DMS114 treated with DMSO at 0.1 percent for 48 hours (cell line): ENCODE data around the gene CDC45.

Source experiments
- DNase-seq: peaks from one replicate; lab custom pipeline; 2025; ENCODE audit not compliant: unreplicated experiment; lab: John Stamatoyannopoulos, UW

Gene CDC45

DNA sequence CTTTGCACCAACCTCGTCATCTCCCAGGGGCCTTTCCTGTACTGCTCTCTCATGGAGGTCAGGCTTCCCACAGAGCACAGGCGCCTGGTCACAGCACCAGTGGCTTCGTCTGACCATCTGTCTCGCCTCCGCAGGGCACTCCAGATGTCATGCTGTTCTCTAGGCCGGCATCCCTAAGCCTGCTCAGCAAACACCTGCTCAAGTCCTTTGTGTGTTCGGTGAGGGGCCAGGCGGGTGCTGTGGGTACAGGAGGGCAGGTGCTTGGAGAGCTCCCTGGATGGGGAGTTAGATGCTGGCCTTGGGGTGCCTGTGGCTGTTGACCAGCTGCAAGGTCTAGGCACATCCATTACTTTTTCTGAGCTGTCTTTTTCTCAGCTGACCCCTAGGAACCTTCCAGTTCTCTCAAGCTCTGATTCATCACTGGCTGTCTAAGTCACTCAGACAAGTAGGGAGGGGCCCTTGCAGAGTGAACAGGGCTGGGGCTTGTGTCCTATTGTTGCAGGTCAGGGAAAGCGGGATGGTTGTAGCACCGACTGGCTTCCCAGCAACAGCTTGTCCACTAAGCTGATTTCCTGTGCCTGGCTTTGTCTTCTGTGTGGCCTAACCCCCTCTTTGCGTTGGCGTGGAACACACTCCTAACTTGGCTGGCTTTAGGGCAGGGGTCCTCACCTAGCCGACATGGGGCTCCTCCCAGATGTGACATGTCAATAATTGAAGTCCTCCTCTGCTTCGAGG lies 35.3 kb downstream of the CDC45 start:
- no peak for DNase-seq

GRCh38 chr22:19515654-19516377 lies 36.1 kb downstream of the CDC45 start:
- DNase-seq: no peak

- no peak for DNase-seq
Measured at GRCh38 chr22:19516378-19517170, 36.9 kb downstream of the CDC45 start.

GRCh38 chr22:19517171-19517500 lies 37.4 kb downstream of the CDC45 start:
- no peak for DNase-seq

- no peak for DNase-seq
Measured at GRCh38 chr22:19517919-19518611, 38.3 kb downstream of the CDC45 start.

- DNase-seq: no peak
Measured at GRCh38 chr22:19518635-19519034, 38.9 kb downstream of the CDC45 start.

DNA sequence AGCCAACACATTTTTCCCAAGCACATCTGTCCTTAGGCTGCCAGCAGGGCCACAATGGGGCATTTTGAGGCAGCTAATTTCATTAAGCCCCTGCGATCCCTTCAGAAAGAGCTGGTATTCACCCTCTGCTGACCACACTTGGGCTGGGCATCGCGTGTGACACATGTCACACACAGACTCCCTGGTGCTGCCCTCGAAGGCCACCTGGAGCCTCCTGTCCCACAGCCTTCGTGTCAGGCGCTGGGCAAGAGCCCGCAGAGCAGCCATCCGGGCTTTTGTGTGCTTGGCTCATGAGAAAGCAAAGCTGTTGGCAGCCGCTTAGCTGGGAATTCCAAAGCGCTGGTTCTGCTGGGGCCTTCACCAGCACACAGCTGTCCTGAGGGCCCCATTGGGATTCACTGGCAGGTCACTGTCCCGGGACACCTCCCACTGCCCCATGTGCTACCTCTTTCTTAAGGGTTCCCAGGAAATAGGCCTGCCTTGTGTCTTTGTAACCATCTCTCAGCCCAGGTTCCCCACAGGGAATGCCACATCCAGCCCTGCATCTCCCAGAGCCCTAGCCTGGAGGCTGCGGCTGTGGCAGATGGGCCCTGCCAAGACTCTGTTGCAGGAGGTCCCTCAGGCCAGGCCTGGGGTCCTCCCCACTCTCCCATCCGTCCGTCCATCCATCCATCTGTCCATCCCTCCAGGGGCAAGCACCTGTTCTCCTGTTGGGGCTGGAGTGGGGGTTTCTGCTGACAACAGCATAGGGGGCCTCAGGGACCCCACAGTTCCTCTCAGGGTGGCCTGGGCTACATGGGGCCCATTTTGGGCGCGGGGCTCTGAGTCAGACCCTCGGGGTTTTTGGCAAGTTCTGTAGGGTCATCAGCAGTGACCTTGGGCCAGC lies 39.6 kb downstream of the CDC45 start:
- DNase-seq: no peak

- no peak for DNase-seq
Measured at GRCh38 chr22:19520007-19520406, 40.3 kb downstream of the CDC45 start.

- no peak for DNase-seq
Measured at GRCh38 chr22:19520566-19521305, 41.0 kb downstream of the CDC45 start.

GRCh38 chr22:19522190-19522880 lies 42.6 kb downstream of the CDC45 start:
- DNase-seq: no peak

DNA sequence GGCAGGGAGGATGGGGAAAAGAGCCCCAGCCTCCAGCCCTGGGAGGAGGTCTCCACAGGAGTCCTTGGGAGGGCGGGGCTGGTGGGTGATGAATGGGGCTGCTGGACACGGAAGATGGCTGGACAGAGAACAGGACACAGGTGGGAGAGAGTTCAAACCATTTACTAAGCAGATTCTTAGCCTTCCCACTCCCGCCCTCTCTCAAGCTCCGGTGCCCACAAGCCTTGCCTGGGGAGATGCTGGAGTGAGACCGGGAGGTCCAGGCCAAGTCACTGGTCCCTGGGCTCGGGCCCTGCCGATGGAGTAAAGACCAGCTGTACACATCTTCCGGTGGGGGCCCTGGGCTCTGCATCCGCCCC lies 43.1 kb downstream of the CDC45 start:
- no peak for DNase-seq

- no peak for DNase-seq
Measured at GRCh38 chr22:19523240-19524169, 43.8 kb downstream of the CDC45 start.

DNA sequence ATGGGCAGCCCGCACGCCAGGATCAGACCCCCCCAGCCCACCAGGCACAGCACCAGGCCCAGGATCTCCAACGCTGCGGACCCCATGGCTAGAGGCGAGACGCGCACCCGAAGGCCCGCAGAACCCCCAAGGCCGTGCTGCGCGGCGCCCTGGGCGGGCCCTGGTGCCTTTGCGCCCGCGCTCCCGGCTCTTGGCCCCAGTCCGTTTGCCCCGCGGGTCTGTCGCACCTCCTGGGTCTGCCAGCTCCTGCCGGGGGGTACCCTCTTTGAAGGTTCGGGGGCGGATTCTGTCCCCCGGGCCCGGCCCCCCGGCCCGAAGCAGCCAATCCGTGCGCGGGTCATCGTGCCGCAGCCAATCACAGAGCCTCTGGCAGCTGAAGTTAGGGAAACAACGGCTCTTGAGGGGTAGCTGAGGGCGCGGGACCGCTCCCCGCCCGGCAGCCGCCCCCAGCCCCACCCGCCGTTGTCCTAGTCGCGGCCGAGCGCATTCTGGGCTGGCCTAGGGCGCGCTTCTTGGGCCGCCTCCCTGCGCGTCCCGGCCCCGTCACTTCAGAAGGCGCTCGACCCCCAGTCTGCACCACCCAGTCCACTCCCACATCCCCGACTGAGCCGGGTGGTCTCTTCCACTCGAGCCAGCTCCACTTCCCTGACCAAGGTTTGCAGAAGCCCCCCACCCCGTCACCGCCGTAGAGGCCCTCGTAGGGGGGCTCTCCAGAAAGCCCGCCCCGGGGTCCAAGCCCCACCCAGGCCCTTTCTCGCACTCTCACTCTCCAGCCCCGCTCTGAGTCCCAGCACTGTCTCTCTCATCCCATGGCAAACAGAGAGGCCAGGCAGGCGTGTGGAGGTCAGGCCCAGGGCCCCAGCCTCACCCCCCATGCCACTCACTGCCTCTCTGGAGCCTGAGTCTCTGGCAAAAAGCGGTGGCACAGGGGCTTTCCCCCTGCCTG lies 44.7 kb downstream of the CDC45 start, which contains the start of gene CLDN5:
Gene CLDN5, minus strand, starts transcription at position 241 of the 946 bp plus-strand sequence. Its CDS starts 155 bp downstream, at position 86.
- DNase-seq: no peak

DNA sequence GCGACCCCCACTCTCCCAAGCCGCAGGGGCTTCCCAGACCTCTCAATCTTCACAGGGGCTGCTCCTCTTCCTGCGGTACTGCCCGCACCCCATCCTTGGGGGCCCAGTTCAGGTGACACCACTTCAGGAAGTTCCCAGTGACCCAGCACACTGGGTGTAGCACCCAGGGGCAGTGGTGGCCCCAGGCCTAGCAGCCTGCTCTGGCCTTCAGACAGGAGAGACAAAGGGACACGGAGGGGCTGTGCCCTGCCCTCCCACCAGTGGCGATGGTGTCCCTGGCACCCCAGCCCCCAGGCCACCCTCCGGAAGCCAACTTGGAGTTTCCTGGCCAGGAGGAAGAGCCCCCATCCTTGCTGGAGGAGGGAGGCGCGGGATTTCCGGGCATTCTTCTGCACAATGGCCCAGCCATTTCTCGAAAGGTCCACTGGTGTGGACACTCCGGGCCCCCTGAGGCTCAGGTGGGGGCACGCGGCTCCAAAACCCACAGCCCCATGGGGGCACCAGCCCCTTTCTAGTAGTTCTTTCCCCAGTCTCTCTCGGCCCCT lies 45.5 kb downstream of the CDC45 start:
- DNase-seq: no peak

DNA sequence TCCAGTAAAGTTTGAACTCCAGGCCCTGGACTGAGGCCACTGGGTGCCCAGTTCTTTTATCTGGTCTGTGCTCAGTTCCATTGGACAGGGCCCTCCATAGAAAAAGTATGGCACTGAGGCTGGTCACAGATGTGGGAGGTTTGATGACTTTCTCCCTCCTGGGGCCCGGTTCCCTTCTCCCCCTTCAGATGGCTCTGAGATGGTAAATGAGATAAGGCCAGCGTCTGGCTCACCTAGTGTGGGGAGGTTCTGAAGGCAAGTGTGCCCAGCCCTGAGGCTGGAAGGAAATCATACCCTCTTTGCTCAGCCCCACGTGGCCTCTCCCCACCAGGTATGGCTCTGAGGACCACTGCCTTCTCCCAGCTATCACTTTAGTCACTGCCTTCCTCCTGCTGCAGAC lies 45.9 kb downstream of the CDC45 start:
- no peak for DNase-seq

DNA sequence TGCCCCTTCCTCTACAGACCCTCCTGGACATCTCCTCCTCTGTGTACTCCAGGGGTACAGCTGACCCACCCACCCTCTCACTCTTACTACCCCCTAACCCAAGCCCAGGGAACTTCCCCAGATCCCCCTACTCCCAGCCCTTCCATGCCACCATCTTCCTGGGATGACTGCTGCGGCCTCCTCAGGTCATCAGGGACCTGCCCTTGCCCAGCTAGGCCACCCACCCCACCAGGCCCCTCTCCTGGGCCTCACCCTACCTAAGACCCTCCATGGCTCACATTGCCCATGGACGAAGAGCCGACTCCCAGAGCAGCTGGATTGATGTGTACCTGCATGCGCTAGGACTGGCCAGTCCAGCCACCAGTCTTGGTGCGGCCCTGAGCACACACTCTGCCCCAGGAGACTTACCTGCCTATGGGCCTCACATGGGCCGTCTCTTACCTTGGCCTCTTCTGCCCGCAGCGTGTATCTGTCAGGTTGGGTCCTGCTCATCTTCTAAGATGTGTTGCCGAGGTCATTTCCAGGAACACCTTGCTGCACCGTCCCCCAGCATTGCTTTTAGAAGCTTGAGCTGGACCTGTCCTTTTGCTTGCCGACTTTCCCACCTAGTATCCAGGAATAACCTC lies 46.5 kb downstream of the CDC45 start:
- DNase-seq: no peak
